A549 (cell line): ENCODE measurements around the gene CYP2A13.

Experiments used
- RAD21 ChIP-seq, 2 experiments: fragments of >200 bp in 1 of 2; sonication (Bioruptor Twin) in 1 of 2; formaldehyde crosslinking in 1 of 2; IDR thresholded peaks in 1 of 2; conservative IDR thresholded peaks in 1 of 2; 2 replicates in 1 of 2; 3 replicates in 1 of 2; pipeline ENCODE4 v1.6.1; 2012 to 2018; ENCODE audit warnings: inconsistent platforms in 1 of 2
- REST ChIP-seq: fragments of 200-600 bp; sonication (generic); IDR thresholded peaks from 2 replicates; pipeline ENCODE4 v1.6.1; 2016; ENCODE audit warnings: antibody characterized with exemption, mild to moderate bottlenecking, moderate library complexity

- no peak for TF ChIP-seq RAD21 (conservative IDR thresholded peaks at IDR 0.05 in 1 of 2, IDR thresholded peaks at IDR 0.05 in 1 of 2)
- TF ChIP-seq REST: no peak
Measured at GRCh38 chr19:41116261-41116660, 28.0 kb downstream of the CYP2A13 start.
